Middle frontal gyrus (tissue), 1 donor: ENCODE data around the gene PTCH2.
A peak's percentile ranks its signal among the peaks of the same experiment; 100 is the strongest.

ENCODE experiments used
- DNase-seq: peaks from one replicate; pipeline ENCODE4 v3.0.0-alpha.2; 2015; ENCODE audit warnings: low spot score; ENCODE audit errors: extremely low spot score

The PTCH2 gene

GRCh38 chr1:44780583-44781121 lies 62.4 kb downstream of the PTCH2 start:
- no peak for DNase-seq

- no peak for DNase-seq
Observed at GRCh38 chr1:44778705-44779576, 64.1 kb downstream of the PTCH2 start.

- no peak for DNase-seq
Observed at GRCh38 chr1:44777969-44778635, 65.0 kb downstream of the PTCH2 start.

GRCh38 chr1:44777547-44777946 lies 65.5 kb downstream of the PTCH2 start:
- no peak for DNase-seq

GRCh38 chr1:44776730-44777068 lies 66.4 kb downstream of the PTCH2 start:
- DNase-seq = no peak

GRCh38 chr1:44775930-44776729 lies 66.9 kb downstream of the PTCH2 start:
- no peak for DNase-seq

- DNase-seq = peak; percentile 89
Observed at GRCh38 chr1:44775078-44775929, 67.7 kb downstream of the PTCH2 start, which contains the start of gene RPS8. RPS8 (plus strand) TSS chr1:44775540; CDS start chr1:44775597, 57 bp downstream.
